A549 (cell line): Measurements from ENCODE around the gene PROSER3. TPM values are rescaled to one million over a fixed set of nuclear protein-coding genes. Genes with fewer than 3 reads are reported as not detected.

Source experiments
- ATAC-seq, 2 experiments: fragments of 200-7000 bp in 1 of 2; fragments of >200 bp in 1 of 2; cut with Nextera tagmentation in 1 of 2; cut with Tn5 transposase in 1 of 2; 3 replicates each; pipeline versions ENCODE4 v1.8.0 to v1.9.1; 2018 to 2020; ENCODE audit warnings: mild to moderate bottlenecking in 1 of 2, moderate library complexity in 1 of 2
- CTCF ChIA-PET: fragments of 300-600 bp; sonication (Branson Sonifier 250); formaldehyde crosslinking; extraction: SDS; loops from one replicate; lab custom pipeline; 2021; ENCODE audit warnings: antibody characterized with exemption, inconsistent platforms; lab: Yijun Ruan, JAX
- POLR2A ChIA-PET: fragments of 350-600 bp; formaldehyde crosslinking; extraction: SDS; loops from one replicate; lab custom pipeline; 2021; ENCODE audit warnings: antibody characterized with exemption, inconsistent platforms; lab: Yijun Ruan, JAX
- DNase-seq, 2 experiments: peaks; one replicate each; pipeline versions ENCODE4 v3.0.0 to v3.0.0-alpha.2; 2011 to 2016; ENCODE audit warnings: low read depth in 1 of 2, low spot score in 1 of 2
- FAIRE-seq: peaks from 2 replicates; lab custom pipeline; 2011; peaks lifted over from hg19 to GRCh38; lab: Jason Lieb, UNC
- H3K27ac ChIP-seq, 2 experiments: fragments of >200 bp; sonication (Bioruptor Twin); formaldehyde crosslinking; 3 replicates each; pipeline ENCODE4 v1.5.1; 2016 to 2017
- H3K4me1 ChIP-seq: fragments of >200 bp; sonication (Bioruptor Twin); formaldehyde crosslinking; 3 replicates; pipeline ENCODE4 v1.6.1; 2016
- H3K4me2 ChIP-seq: fragments of >200 bp; sonication (Bioruptor Twin); formaldehyde crosslinking; 3 replicates; pipeline ENCODE4 v1.6.1; 2016
- H3K4me3 ChIP-seq: fragments of >200 bp; sonication (Bioruptor Twin); formaldehyde crosslinking; 3 replicates; pipeline ENCODE4 v1.5.1; 2016
- H3K9me3 ChIP-seq: fragments of >200 bp; sonication (Bioruptor Twin); formaldehyde crosslinking; 3 replicates; pipeline ENCODE4 v1.6.1; 2016
- CBX2 ChIP-seq: fragments of 200-600 bp; sonication (generic); IDR thresholded peaks from 2 replicates; pipeline ENCODE4 v1.6.1; 2016; ENCODE audit warnings: low read depth, mild to moderate bottlenecking, borderline replicate concordance
- CEBPB ChIP-seq, 2 experiments: fragments of >200 bp in 1 of 2; sonication (Bioruptor Twin) in 1 of 2; formaldehyde crosslinking in 1 of 2; IDR thresholded peaks; 2 replicates each; pipeline ENCODE4 v1.6.1; 2012 to 2016
- EHF ChIP-seq: fragments of 250-450 bp; sonication (Bioruptor Pico); IDR thresholded peaks from 2 replicates; pipeline ENCODE4 v1.5.0; 2020; ENCODE audit warnings: mild to moderate bottlenecking
- ESRRA ChIP-seq: fragments of 150-350 bp; IDR thresholded peaks from 2 replicates; pipeline ENCODE4 v1.6.1; 2014; ENCODE audit warnings: mild to moderate bottlenecking, low read length, borderline replicate concordance
- FOSL2 ChIP-seq, 2 experiments: fragments of 450-650 bp in 1 of 2; fragments of >200 bp in 1 of 2; sonication (Bioruptor Twin) in 1 of 2; formaldehyde crosslinking; IDR thresholded peaks; 2 replicates each; pipeline versions ENCODE4 v1.5.0 to v1.6.1; 2016 to 2020; ENCODE audit warnings: mild to moderate bottlenecking in 1 of 2, moderate library complexity in 1 of 2
- FOXS1 ChIP-seq: fragments of 250-450 bp; sonication (Bioruptor Pico); IDR thresholded peaks from 2 replicates; pipeline ENCODE4 v1.5.0; 2020; ENCODE audit warnings: mild to moderate bottlenecking, moderate library complexity
- GATA3 ChIP-seq: IDR thresholded peaks from 2 replicates; pipeline ENCODE4 v1.6.1; 2012; ENCODE audit warnings: borderline replicate concordance
- HEYL ChIP-seq: fragments of 250-450 bp; sonication (Bioruptor Pico); IDR thresholded peaks from 2 replicates; pipeline ENCODE4 v1.8.0; 2021; ENCODE audit warnings: mild to moderate bottlenecking, moderate library complexity
- HOXA7 ChIP-seq: fragments of 250-450 bp; sonication (Bioruptor Pico); IDR thresholded peaks from 2 replicates; pipeline ENCODE4 v1.5.0; 2020; ENCODE audit warnings: mild to moderate bottlenecking, moderate library complexity
- HOXB13 ChIP-seq: fragments of 250-450 bp; sonication (Bioruptor Pico); IDR thresholded peaks from 2 replicates; pipeline ENCODE4 v1.5.0; 2020; ENCODE audit warnings: low read depth, mild to moderate bottlenecking, moderate library complexity
- JUN ChIP-seq, 2 experiments: fragments of >200 bp; sonication (Bioruptor Twin); formaldehyde crosslinking; IDR thresholded peaks; 2 replicates in 1 of 2; 3 replicates in 1 of 2; pipeline ENCODE4 v1.6.1; 2016 to 2017
- MAX ChIP-seq: IDR thresholded peaks from 2 replicates; pipeline ENCODE4 v1.6.1; 2012
- NPAS2 ChIP-seq: fragments of 250-450 bp; sonication (Bioruptor Pico); IDR thresholded peaks from 2 replicates; pipeline ENCODE4 v1.8.0; 2022; ENCODE audit warnings: mild to moderate bottlenecking, moderate library complexity, borderline replicate concordance
- POLR2A ChIP-seq: IDR thresholded peaks from 2 replicates; pipeline ENCODE4 v1.6.1; 2012; ENCODE audit warnings: mild to moderate bottlenecking, low read length
- RNF2 ChIP-seq: fragments of 200-600 bp; sonication (generic); IDR thresholded peaks from 2 replicates; pipeline ENCODE4 v1.6.1; 2016; ENCODE audit warnings: low read depth, mild to moderate bottlenecking, antibody characterized with exemption, moderate library complexity, borderline replicate concordance
- ZNF302 ChIP-seq: fragments of 250-450 bp; sonication (Bioruptor Pico); IDR thresholded peaks from 2 replicates; pipeline ENCODE4 v1.9.0; 2021; ENCODE audit warnings: inconsistent platforms, mild to moderate bottlenecking, moderate library complexity
- WGBS: methylation state at CpG from one replicate; pipeline ENCODE4 v1.1.6; 2017; ENCODE audit errors: missing lambda C conversion rate; 5-methylcytosine and 5-hydroxymethylcytosine counted together
- polyA plus RNA-seq, 4 experiments: library from polyadenylated mRNA; depleted of rRNA in 3 of 4; stranded (reverse); fragments of >200 nt; fragmentation: RNase III in 1 of 4; extraction: RNeasy Plus Mini Kit Qiagen cat#74134 plus additional on column Dnase treatment in 1 of 4; gene quantifications; 2 replicates in 3 of 4; 3 replicates in 1 of 4; pipeline ENCODE4 v1.2.3, GENCODE V29; 2011 to 2017
- TF ChIP-seq, protein P1 (sequence below): fragments of 250-450 bp; sonication (Bioruptor Pico); IDR thresholded peaks from 2 replicates; pipeline ENCODE4 v1.5.0; 2021; ENCODE audit warnings: mild to moderate bottlenecking, moderate library complexity, borderline replicate concordance
- TF ChIP-seq, protein P2 (sequence below): IDR thresholded peaks from 2 replicates; pipeline ENCODE4 v1.6.1; 2012
- TF ChIP-seq, protein P3 (sequence below): fragments of >200 bp; sonication (Bioruptor Twin); formaldehyde crosslinking; IDR thresholded peaks from 3 replicates; pipeline ENCODE4 v1.5.1; 2016
- TF ChIP-seq, protein P4 (sequence below): fragments of 250-450 bp; sonication (Bioruptor Pico); IDR thresholded peaks from 2 replicates; pipeline ENCODE4 v1.5.0; 2020; ENCODE audit warnings: low read depth, mild to moderate bottlenecking, moderate library complexity

PROSER3 gene
- polyA plus RNA-seq, 2 of the 4 experiments (the other 2 are of a cell fraction) = 19.5 to 24.4 TPM

- Histone ChIP-seq H3K4me3 (no peak overlapping the region), H3K27ac (no peak overlapping the region), H3K4me2 (no peak overlapping the region), H3K9me3 (no peaks in the 10 kb centered on the region), H3K4me1 (peaks cover 13% of the 10 kb centered on the region)
- CTCF ChIA-PET = interaction anchor here (0.5 to 6.6 kb wide), 12 partner anchors 13 to 445 kb away, joined by 3 to 161 read pairs (median 6); partner anchors contain the start of gene ZBTB32
- no peak for DNase-seq
- 84% methylated on average over 12 of the region's 12 CpGs for WGBS
- no peak for FAIRE-seq
- TF ChIP-seq GATA3 (no peak), POLR2A (peak; percentile 13; the same call in 1 of the 2 replicates), HEYL (CRISPR knock-in tag) (no peak)
- ATAC-seq = no peak
- POLR2A ChIA-PET = interaction anchor here (0.5 to 1.2 kb wide), 2 partner anchors 12 to 59 kb away, joined by 4 read pairs; no protein-coding TSS in a partner anchor
These were observed 44.0 kb upstream of the PROSER3 start for GRCh38 chr19:35713904-35714495.

- ATAC-seq (no peak), DNase-seq (peak; percentile 39 to 61), FAIRE-seq (peak; percentile 18)
- no peak overlapping the region for H3K4me3 ChIP-seq
- 77% methylated on average over 13 of the region's 14 CpGs for WGBS
- ChIA-PET POLR2A (interaction anchor here (1.2 kb wide), 1 partner anchor 13 kb away, joined by 4 read pairs; no protein-coding TSS in a partner anchor), CTCF (interaction anchor here (0.6 to 6.6 kb wide), 13 partner anchors 14 to 362 kb away, joined by 3 to 161 read pairs (median 5); partner anchors contain the start of gene ZBTB32)
- H3K4me1 ChIP-seq = peaks cover 20% of the 10 kb centered on the region
- H3K9me3 ChIP-seq = no peaks in the 10 kb centered on the region
- no peak overlapping the region; the same call in 1 of the 3 replicates for H3K4me2 ChIP-seq
- H3K27ac ChIP-seq = no peak overlapping the region
- TF ChIP-seq CEBPB (IDR thresholded peaks at IDR 0.05) = peak in 1 of 2 experiments; percentile 53; a peak in 2 of 4 replicates
- TF ChIP-seq, protein P1, sequence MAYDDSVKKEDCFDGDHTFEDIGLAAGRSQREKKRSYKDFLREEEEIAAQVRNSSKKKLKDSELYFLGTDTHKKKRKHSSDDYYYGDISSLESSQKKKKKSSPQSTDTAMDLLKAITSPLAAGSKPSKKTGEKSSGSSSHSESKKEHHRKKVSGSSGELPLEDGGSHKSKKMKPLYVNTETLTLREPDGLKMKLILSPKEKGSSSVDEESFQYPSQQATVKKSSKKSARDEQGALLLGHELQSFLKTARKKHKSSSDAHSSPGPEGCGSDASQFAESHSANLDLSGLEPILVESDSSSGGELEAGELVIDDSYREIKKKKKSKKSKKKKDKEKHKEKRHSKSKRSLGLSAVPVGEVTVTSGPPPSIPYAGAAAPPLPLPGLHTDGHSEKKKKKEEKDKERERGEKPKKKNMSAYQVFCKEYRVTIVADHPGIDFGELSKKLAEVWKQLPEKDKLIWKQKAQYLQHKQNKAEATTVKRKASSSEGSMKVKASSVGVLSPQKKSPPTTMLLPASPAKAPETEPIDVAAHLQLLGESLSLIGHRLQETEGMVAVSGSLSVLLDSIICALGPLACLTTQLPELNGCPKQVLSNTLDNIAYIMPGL (CRISPR knock-in tag) = no peak
- TF ChIP-seq, all 56 proteins: peak for 1
These were observed 43.2 kb upstream of the PROSER3 start for GRCh38 chr19:35714601-35715354.

DNA sequence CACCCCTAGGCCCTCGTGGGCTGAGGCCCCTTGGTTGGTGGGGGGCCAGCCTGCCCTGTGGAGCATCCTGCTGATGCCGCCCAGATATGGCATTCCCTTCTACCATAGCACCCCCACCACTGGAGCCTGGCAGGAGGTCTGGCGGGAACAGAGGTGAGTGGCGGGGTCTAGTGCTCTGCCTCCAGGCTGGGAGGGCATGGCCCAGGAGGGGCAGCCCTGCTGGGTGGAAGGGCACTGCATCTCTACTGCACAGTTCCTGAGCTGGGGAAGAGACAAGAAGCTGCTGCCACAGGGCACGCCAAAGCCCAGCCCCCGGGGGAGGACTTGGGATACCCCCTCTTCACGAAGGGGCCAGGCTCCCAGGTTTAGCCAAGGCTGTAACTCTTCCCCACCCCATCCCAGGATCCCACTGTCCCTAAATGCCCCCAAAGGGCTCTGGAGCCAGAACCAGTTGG lies 42.6 kb upstream of the PROSER3 start:
- FAIRE-seq = no peak
- POLR2A ChIA-PET = no interaction called here
- no peak for DNase-seq
- H3K4me3 ChIP-seq = peak overlapping the region; percentile 87; the same call in 1 of the 3 replicates
- ATAC-seq = no peak
- H3K27ac ChIP-seq = peak overlapping the region; percentile 91 to 98; a peak in 4 of 6 replicates
- H3K9me3 ChIP-seq = no peaks in the 10 kb centered on the region
- CTCF ChIA-PET = interaction anchor here (0.6 to 6.6 kb wide), 14 partner anchors 15 to 363 kb away, joined by 3 to 161 read pairs (median 5); partner anchors contain the start of gene ZBTB32
- peak overlapping the region; percentile 89 for H3K4me2 ChIP-seq
- H3K4me1 ChIP-seq = peaks cover 20% of the 10 kb centered on the region
- WGBS = 97% methylated on average over 7 of the region's 7 CpGs
- TF ChIP-seq NPAS2 (CRISPR knock-in tag) (no peak), HOXA7 (no peak), FOSL2 (IDR thresholded peaks at IDR 0.05) (no peak), FOSL2 (CRISPR knock-in tag; IDR thresholded peaks at IDR 0.05) (no peak), ZNF302 (CRISPR knock-in tag) (no peak), EHF (CRISPR knock-in tag) (no peak), JUN (IDR thresholded peaks at IDR 0.05) (no peak), CBX2 (no peak), ESRRA (no peak), RNF2 (no peak), HOXB13 (no peak), FOXS1 (no peak), MAX (no peak)
- TF ChIP-seq, protein P2, sequence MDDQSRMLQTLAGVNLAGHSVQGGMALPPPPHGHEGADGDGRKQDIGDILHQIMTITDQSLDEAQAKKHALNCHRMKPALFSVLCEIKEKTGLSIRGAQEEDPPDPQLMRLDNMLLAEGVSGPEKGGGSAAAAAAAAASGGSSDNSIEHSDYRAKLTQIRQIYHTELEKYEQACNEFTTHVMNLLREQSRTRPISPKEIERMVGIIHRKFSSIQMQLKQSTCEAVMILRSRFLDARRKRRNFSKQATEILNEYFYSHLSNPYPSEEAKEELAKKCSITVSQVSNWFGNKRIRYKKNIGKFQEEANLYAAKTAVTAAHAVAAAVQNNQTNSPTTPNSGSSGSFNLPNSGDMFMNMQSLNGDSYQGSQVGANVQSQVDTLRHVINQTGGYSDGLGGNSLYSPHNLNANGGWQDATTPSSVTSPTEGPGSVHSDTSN = no peak
- TF ChIP-seq, protein P3, sequence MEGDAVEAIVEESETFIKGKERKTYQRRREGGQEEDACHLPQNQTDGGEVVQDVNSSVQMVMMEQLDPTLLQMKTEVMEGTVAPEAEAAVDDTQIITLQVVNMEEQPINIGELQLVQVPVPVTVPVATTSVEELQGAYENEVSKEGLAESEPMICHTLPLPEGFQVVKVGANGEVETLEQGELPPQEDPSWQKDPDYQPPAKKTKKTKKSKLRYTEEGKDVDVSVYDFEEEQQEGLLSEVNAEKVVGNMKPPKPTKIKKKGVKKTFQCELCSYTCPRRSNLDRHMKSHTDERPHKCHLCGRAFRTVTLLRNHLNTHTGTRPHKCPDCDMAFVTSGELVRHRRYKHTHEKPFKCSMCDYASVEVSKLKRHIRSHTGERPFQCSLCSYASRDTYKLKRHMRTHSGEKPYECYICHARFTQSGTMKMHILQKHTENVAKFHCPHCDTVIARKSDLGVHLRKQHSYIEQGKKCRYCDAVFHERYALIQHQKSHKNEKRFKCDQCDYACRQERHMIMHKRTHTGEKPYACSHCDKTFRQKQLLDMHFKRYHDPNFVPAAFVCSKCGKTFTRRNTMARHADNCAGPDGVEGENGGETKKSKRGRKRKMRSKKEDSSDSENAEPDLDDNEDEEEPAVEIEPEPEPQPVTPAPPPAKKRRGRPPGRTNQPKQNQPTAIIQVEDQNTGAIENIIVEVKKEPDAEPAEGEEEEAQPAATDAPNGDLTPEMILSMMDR = no peak
- TF ChIP-seq, protein P4, sequence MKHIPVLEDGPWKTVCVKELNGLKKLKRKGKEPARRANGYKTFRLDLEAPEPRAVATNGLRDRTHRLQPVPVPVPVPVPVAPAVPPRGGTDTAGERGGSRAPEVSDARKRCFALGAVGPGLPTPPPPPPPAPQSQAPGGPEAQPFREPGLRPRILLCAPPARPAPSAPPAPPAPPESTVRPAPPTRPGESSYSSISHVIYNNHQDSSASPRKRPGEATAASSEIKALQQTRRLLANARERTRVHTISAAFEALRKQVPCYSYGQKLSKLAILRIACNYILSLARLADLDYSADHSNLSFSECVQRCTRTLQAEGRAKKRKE (CRISPR knock-in tag) = no peak
